ENCODE measurements around the gene OSBPL8.

OSBPL8 gene

GRCh38 chr12:76432733-76433132 lies 126.8 kb downstream of the OSBPL8 start:
- Histone ChIP-seq H3K9ac (ENCODE audit: low read length) (no peak overlapping the region), H3K27ac (ENCODE audit: low read depth, low read length) (no peak overlapping the region), H3K27me3 (ENCODE audit: control insufficient read depth in 1 of 2, insufficient read depth in 2 of 2, low read length in 2 of 2) (no peaks in the 10 kb centered on the region), H3K4me1 (ENCODE audit: insufficient read depth, low read length) (no peaks in the 10 kb centered on the region), H3K4me3 (ENCODE audit: low read depth in 1 of 2, low read length in 2 of 2) (no peak overlapping the region), H3K36me3 (ENCODE audit: insufficient read depth, low read length) (no peaks in the 10 kb centered on the region), H3K9me3 (ENCODE audit: low read length) (no peaks in the 10 kb centered on the region)

- Histone ChIP-seq H3K4me1 (ENCODE audit: insufficient read depth, low read length) (no peaks in the 10 kb centered on the region), H3K4me3 (ENCODE audit: low read depth in 1 of 2, low read length in 2 of 2) (no peak overlapping the region), H3K27ac (ENCODE audit: low read depth, low read length) (no peak overlapping the region), H3K27me3 (ENCODE audit: control insufficient read depth in 1 of 2, insufficient read depth in 2 of 2, low read length in 2 of 2) (no peaks in the 10 kb centered on the region), H3K9ac (ENCODE audit: low read length) (no peak overlapping the region), H3K9me3 (ENCODE audit: low read length) (peaks cover 10% of the 10 kb centered on the region), H3K36me3 (ENCODE audit: insufficient read depth, low read length) (no peaks in the 10 kb centered on the region)
Observed at GRCh38 chr12:76428117-76428516, 131.5 kb downstream of the OSBPL8 start.

- H3K9me3 ChIP-seq (ENCODE audit: low read length): peaks cover 10% of the 10 kb centered on the region
- H3K27me3 ChIP-seq (ENCODE audit: control insufficient read depth in 1 of 2, insufficient read depth in 2 of 2, low read length in 2 of 2): no peaks in the 10 kb centered on the region
- no peak overlapping the region for H3K9ac ChIP-seq (ENCODE audit: low read length)
- H3K4me1 ChIP-seq (ENCODE audit: insufficient read depth, low read length): peaks cover 9% of the 10 kb centered on the region
- no peaks in the 10 kb centered on the region for H3K36me3 ChIP-seq (ENCODE audit: insufficient read depth, low read length)
- H3K4me3 ChIP-seq (ENCODE audit: low read depth in 1 of 2, low read length in 2 of 2): no peak overlapping the region
- H3K27ac ChIP-seq (ENCODE audit: low read depth, low read length): no peak overlapping the region
Observed at GRCh38 chr12:76426160-76426559, 133.4 kb downstream of the OSBPL8 start.

- Histone ChIP-seq H3K9me3 (ENCODE audit: low read length) (peaks cover 10% of the 10 kb centered on the region), H3K27ac (ENCODE audit: low read depth, low read length) (no peak overlapping the region), H3K4me3 (ENCODE audit: low read depth in 1 of 2, low read length in 2 of 2) (no peak overlapping the region), H3K36me3 (ENCODE audit: insufficient read depth, low read length) (no peaks in the 10 kb centered on the region), H3K27me3 (ENCODE audit: control insufficient read depth in 1 of 2, insufficient read depth in 2 of 2, low read length in 2 of 2) (no peaks in the 10 kb centered on the region), H3K4me1 (ENCODE audit: insufficient read depth, low read length) (peaks cover 9% of the 10 kb centered on the region), H3K9ac (ENCODE audit: low read length) (no peak overlapping the region)
Observed at GRCh38 chr12:76424941-76425340, 134.6 kb downstream of the OSBPL8 start.

GRCh38 chr12:76422543-76423438 lies 136.8 kb downstream of the OSBPL8 start:
- no peak overlapping the region for H3K9ac ChIP-seq (ENCODE audit: low read length)
- peaks cover 9% of the 10 kb centered on the region for H3K4me1 ChIP-seq (ENCODE audit: insufficient read depth, low read length)
- H3K27me3 ChIP-seq (ENCODE audit: control insufficient read depth in 1 of 2, insufficient read depth in 2 of 2, low read length in 2 of 2): no peaks in the 10 kb centered on the region
- peaks cover 10% of the 10 kb centered on the region for H3K9me3 ChIP-seq (ENCODE audit: low read length)
- no peak overlapping the region for H3K27ac ChIP-seq (ENCODE audit: low read depth, low read length)
- peak overlapping the region in 1 of 2 donors; percentile 10 for H3K4me3 ChIP-seq (ENCODE audit: low read depth in 1 of 2, low read length in 2 of 2)
- H3K36me3 ChIP-seq (ENCODE audit: insufficient read depth, low read length): no peaks in the 10 kb centered on the region

- Histone ChIP-seq H3K27me3 (ENCODE audit: control insufficient read depth in 1 of 2, insufficient read depth in 2 of 2, low read length in 2 of 2) (no peaks in the 10 kb centered on the region), H3K4me3 (ENCODE audit: low read depth in 1 of 2, low read length in 2 of 2) (peak overlapping the region in 1 of 2 donors; percentile 10), H3K36me3 (ENCODE audit: insufficient read depth, low read length) (no peaks in the 10 kb centered on the region), H3K9ac (ENCODE audit: low read length) (no peak overlapping the region), H3K27ac (ENCODE audit: low read depth, low read length) (no peak overlapping the region), H3K9me3 (ENCODE audit: low read length) (peaks cover 10% of the 10 kb centered on the region), H3K4me1 (ENCODE audit: insufficient read depth, low read length) (peaks cover 9% of the 10 kb centered on the region)
Observed at GRCh38 chr12:76422154-76422542, 137.4 kb downstream of the OSBPL8 start.

GRCh38 chr12:76421046-76421445 lies 138.5 kb downstream of the OSBPL8 start:
- H3K36me3 ChIP-seq (ENCODE audit: insufficient read depth, low read length): no peaks in the 10 kb centered on the region
- H3K9me3 ChIP-seq (ENCODE audit: low read length): peaks cover 10% of the 10 kb centered on the region
- H3K27me3 ChIP-seq (ENCODE audit: control insufficient read depth in 1 of 2, insufficient read depth in 2 of 2, low read length in 2 of 2): no peaks in the 10 kb centered on the region
- H3K4me3 ChIP-seq (ENCODE audit: low read depth in 1 of 2, low read length in 2 of 2): no peak overlapping the region
- peaks cover 9% of the 10 kb centered on the region for H3K4me1 ChIP-seq (ENCODE audit: insufficient read depth, low read length)
- H3K27ac ChIP-seq (ENCODE audit: low read depth, low read length): no peak overlapping the region
- no peak overlapping the region for H3K9ac ChIP-seq (ENCODE audit: low read length)

- Histone ChIP-seq H3K27me3 (ENCODE audit: control insufficient read depth in 1 of 2, insufficient read depth in 2 of 2, low read length in 2 of 2) (no peaks in the 10 kb centered on the region), H3K9ac (ENCODE audit: low read length) (no peak overlapping the region), H3K36me3 (ENCODE audit: insufficient read depth, low read length) (no peaks in the 10 kb centered on the region), H3K9me3 (ENCODE audit: low read length) (peaks cover 8% of the 10 kb centered on the region), H3K27ac (ENCODE audit: low read depth, low read length) (no peak overlapping the region), H3K4me3 (ENCODE audit: low read depth in 1 of 2, low read length in 2 of 2) (no peak overlapping the region), H3K4me1 (ENCODE audit: insufficient read depth, low read length) (peaks cover 9% of the 10 kb centered on the region)
Observed at GRCh38 chr12:76420222-76420621, 139.3 kb downstream of the OSBPL8 start.

- H3K27me3 ChIP-seq (ENCODE audit: control insufficient read depth in 1 of 2, insufficient read depth in 2 of 2, low read length in 2 of 2): no peaks in the 10 kb centered on the region
- H3K36me3 ChIP-seq (ENCODE audit: insufficient read depth, low read length): no peaks in the 10 kb centered on the region
- no peak overlapping the region for H3K4me3 ChIP-seq (ENCODE audit: low read depth in 1 of 2, low read length in 2 of 2)
- H3K4me1 ChIP-seq (ENCODE audit: insufficient read depth, low read length): peaks cover under 1% of the 10 kb centered on the region
- H3K27ac ChIP-seq (ENCODE audit: low read depth, low read length): no peak overlapping the region
- no peaks in the 10 kb centered on the region for H3K9me3 ChIP-seq (ENCODE audit: low read length)
- H3K9ac ChIP-seq (ENCODE audit: low read length): no peak overlapping the region
Observed at GRCh38 chr12:76417116-76417515, 142.5 kb downstream of the OSBPL8 start.

GRCh38 chr12:76413121-76413520 lies 146.4 kb downstream of the OSBPL8 start:
- no peaks in the 10 kb centered on the region for H3K9me3 ChIP-seq (ENCODE audit: low read length)
- H3K36me3 ChIP-seq (ENCODE audit: insufficient read depth, low read length): no peaks in the 10 kb centered on the region
- H3K4me1 ChIP-seq (ENCODE audit: insufficient read depth, low read length): peaks cover 5% of the 10 kb centered on the region
- H3K9ac ChIP-seq (ENCODE audit: low read length): no peak overlapping the region
- H3K27me3 ChIP-seq (ENCODE audit: control insufficient read depth in 1 of 2, insufficient read depth in 2 of 2, low read length in 2 of 2): no peaks in the 10 kb centered on the region
- no peak overlapping the region for H3K27ac ChIP-seq (ENCODE audit: low read depth, low read length)
- no peak overlapping the region for H3K4me3 ChIP-seq (ENCODE audit: low read depth in 1 of 2, low read length in 2 of 2)

GRCh38 chr12:76410781-76411180 lies 148.8 kb downstream of the OSBPL8 start:
- H3K36me3 ChIP-seq (ENCODE audit: insufficient read depth, low read length): no peaks in the 10 kb centered on the region
- H3K4me1 ChIP-seq (ENCODE audit: insufficient read depth, low read length): peaks cover 5% of the 10 kb centered on the region
- no peak overlapping the region for H3K4me3 ChIP-seq (ENCODE audit: low read depth in 1 of 2, low read length in 2 of 2)
- no peaks in the 10 kb centered on the region for H3K9me3 ChIP-seq (ENCODE audit: low read length)
- no peaks in the 10 kb centered on the region for H3K27me3 ChIP-seq (ENCODE audit: control insufficient read depth in 1 of 2, insufficient read depth in 2 of 2, low read length in 2 of 2)
- H3K27ac ChIP-seq (ENCODE audit: low read depth, low read length): no peak overlapping the region
- H3K9ac ChIP-seq (ENCODE audit: low read length): no peak overlapping the region

- no peaks in the 10 kb centered on the region for H3K27me3 ChIP-seq (ENCODE audit: control insufficient read depth in 1 of 2, insufficient read depth in 2 of 2, low read length in 2 of 2)
- H3K36me3 ChIP-seq (ENCODE audit: insufficient read depth, low read length): no peaks in the 10 kb centered on the region
- H3K9ac ChIP-seq (ENCODE audit: low read length): no peak overlapping the region
- peaks cover 5% of the 10 kb centered on the region for H3K4me1 ChIP-seq (ENCODE audit: insufficient read depth, low read length)
- H3K4me3 ChIP-seq (ENCODE audit: low read depth in 1 of 2, low read length in 2 of 2): no peak overlapping the region
- no peaks in the 10 kb centered on the region for H3K9me3 ChIP-seq (ENCODE audit: low read length)
- no peak overlapping the region for H3K27ac ChIP-seq (ENCODE audit: low read depth, low read length)
Observed at GRCh38 chr12:76410371-76410770, 149.2 kb downstream of the OSBPL8 start.
